Upper lobe of left lung (tissue), 4 donors: ENCODE data around the gene SLC25A18.

Source experiments
- POLR2A ChIP-seq, 4 donors: fragments of 450-650 bp; IDR thresholded peaks; one replicate each; pipeline ENCODE4 v1.5.1; 2016 to 2017; ENCODE audit warnings: antibody characterized with exemption in 4 of 4, mild to moderate bottlenecking in 2 of 4
- POLR2AphosphoS5 ChIP-seq, 2 donors: sonication (generic); formaldehyde crosslinking; IDR thresholded peaks; one replicate each; pipeline ENCODE4 v1.5.1; 2017; ENCODE audit warnings: antibody characterized with exemption in 2 of 2
- TF ChIP-seq, protein P1 (sequence below), 6 experiments: fragments of 450-650 bp in 4 of 6; fragments of 200-600 bp in 2 of 6; sonication (generic) in 2 of 6; IDR thresholded peaks; one replicate each; pipeline ENCODE4 v1.5.1; 2016 to 2019; ENCODE audit warnings: antibody characterized with exemption in 6 of 6

DNA sequence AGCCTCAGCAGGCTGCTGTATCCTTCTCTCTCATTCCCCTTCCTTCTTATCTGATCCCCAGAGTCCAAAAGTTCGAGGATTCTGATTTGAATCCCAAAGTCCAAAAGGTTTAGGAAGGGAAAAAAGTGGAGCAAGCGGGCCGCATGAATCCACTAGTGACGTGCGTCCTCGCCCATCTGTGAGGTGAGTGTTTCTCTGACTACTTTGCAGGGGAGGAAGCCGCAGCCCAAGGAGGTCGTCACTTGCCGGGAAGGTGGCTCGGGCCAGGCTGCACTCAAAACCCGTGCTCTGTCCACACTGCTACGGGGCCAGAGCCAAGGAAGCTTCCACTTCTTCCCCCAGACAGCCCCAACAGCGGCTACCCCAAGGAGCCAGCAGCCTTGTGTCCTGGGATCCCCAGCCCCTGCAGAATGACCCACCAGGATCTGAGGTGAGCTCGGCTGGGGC, 16.3 kb downstream of the SLC25A18 start:
- TF ChIP-seq POLR2A (IDR thresholded peaks at IDR 0.05): no peak
- TF ChIP-seq, protein P1, sequence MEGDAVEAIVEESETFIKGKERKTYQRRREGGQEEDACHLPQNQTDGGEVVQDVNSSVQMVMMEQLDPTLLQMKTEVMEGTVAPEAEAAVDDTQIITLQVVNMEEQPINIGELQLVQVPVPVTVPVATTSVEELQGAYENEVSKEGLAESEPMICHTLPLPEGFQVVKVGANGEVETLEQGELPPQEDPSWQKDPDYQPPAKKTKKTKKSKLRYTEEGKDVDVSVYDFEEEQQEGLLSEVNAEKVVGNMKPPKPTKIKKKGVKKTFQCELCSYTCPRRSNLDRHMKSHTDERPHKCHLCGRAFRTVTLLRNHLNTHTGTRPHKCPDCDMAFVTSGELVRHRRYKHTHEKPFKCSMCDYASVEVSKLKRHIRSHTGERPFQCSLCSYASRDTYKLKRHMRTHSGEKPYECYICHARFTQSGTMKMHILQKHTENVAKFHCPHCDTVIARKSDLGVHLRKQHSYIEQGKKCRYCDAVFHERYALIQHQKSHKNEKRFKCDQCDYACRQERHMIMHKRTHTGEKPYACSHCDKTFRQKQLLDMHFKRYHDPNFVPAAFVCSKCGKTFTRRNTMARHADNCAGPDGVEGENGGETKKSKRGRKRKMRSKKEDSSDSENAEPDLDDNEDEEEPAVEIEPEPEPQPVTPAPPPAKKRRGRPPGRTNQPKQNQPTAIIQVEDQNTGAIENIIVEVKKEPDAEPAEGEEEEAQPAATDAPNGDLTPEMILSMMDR (IDR thresholded peaks at IDR 0.05): no peak
- TF ChIP-seq POLR2AphosphoS5 (IDR thresholded peaks at IDR 0.05): no peak
